ENCODE results near the gene SUGP2.

SUGP2 gene

DNA sequence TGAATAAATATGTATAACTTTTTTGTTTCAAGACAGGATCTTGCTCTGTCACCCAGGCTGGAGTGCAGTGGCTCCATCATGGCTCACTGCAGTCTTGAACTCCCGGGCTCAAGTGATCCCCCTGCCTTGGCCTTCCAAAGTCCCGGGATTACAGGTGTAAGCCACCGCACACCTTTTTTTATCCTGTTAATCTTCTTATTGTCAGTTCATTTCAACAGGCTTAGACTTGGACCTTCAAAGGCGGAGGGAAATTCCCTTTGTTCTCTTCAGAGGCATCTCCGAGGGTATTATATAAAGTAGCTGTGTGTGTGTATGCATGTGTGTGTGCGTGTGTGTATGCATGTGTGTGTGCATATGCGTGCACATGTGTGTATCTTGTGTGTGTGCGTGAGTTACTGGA, 35.0 kb downstream of the SUGP2 start:
- Histone ChIP-seq H3K4me1 (ENCODE audit: control insufficient read depth, insufficient read depth, low read length) (peaks cover 17% of the 10 kb centered on the region), H3K36me3 (ENCODE audit: insufficient read depth, low read length) (peaks cover 80% of the 10 kb centered on the region), H3K9me3 (replicated peaks; ENCODE audit: low read length) (no peaks in the 10 kb centered on the region)

DNA sequence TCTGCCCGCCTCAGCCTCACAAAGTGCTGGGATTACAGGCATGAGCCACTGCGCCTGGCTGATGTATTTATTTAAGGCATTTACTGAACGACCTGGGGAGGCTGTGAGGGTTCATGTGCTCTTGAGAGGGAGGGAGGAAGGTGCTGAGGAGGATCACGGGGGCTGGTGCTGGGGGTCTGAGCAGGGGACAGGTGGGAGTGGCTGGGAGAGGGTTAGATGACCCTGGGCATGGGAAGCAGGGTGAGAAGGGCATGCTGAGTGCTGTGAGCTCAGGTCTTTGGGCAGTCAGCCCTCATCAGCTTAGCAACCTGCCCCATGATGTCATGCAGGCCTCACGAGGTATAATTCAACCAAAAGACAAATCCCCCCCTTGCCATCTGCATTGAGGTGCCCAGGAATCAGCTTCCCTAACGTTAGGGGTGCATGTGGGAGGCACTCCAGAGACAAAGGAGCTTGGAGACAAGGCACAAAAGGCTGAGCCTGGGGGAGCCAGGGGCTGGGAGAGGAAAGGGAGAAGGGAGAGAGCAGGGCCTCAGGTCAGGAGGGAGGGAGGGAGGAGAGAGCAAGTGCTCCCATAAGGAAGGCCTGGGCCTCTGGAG, 36.4 kb downstream of the SUGP2 start:
- Histone ChIP-seq H3K9me3 (replicated peaks; ENCODE audit: low read length) (no peaks in the 10 kb centered on the region), H3K36me3 (ENCODE audit: insufficient read depth, low read length) (peaks cover 81% of the 10 kb centered on the region), H3K9ac (ENCODE audit: low read depth, low read length) (no peak overlapping the region), H3K4me2 (ENCODE audit: low read length) (no peak overlapping the region), H3K27me3 (ENCODE audit: control insufficient read depth, insufficient read depth, low read length) (no peaks in the 10 kb centered on the region), H3K4me1 (ENCODE audit: control insufficient read depth, insufficient read depth, low read length) (peaks cover 17% of the 10 kb centered on the region), H3K4me3 (ENCODE audit: low read length) (no peak overlapping the region)

More for the DNA sequence above, 35.0 kb downstream of the SUGP2 start:
- Histone ChIP-seq H3K4me2 (ENCODE audit: low read length) (no peak overlapping the region), H3K9ac (ENCODE audit: low read depth, low read length) (no peak overlapping the region), H3K27me3 (ENCODE audit: control insufficient read depth, insufficient read depth, low read length) (no peaks in the 10 kb centered on the region), H3K4me3 (ENCODE audit: low read length) (no peak overlapping the region)

DNA sequence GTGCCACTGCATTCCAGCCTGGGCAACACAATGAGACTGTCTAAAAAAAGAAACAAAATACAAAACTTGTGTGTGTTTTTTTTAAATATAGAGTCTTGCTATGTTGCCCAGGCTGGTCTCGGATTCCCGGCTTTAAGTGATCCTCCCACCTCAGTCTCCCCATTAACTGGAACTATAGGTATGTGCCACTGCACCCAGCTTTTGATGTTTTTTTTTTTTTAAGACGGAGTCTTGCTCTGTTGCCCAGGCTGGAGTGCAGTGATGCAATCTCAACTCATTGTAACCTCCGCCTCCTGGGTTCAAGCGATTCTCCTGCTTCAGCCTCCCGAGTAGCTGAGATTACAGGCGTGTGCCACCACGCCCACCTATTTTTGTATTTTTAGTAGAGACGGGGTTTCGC, 37.0 kb downstream of the SUGP2 start:
- Histone ChIP-seq H3K4me3 (ENCODE audit: low read length) (no peak overlapping the region), H3K9me3 (replicated peaks; ENCODE audit: low read length) (no peaks in the 10 kb centered on the region), H3K36me3 (ENCODE audit: insufficient read depth, low read length) (peaks cover 79% of the 10 kb centered on the region), H3K9ac (ENCODE audit: low read depth, low read length) (no peak overlapping the region), H3K27me3 (ENCODE audit: control insufficient read depth, insufficient read depth, low read length) (no peaks in the 10 kb centered on the region), H3K4me1 (ENCODE audit: control insufficient read depth, insufficient read depth, low read length) (peaks cover 17% of the 10 kb centered on the region), H3K4me2 (ENCODE audit: low read length) (no peak overlapping the region)

DNA sequence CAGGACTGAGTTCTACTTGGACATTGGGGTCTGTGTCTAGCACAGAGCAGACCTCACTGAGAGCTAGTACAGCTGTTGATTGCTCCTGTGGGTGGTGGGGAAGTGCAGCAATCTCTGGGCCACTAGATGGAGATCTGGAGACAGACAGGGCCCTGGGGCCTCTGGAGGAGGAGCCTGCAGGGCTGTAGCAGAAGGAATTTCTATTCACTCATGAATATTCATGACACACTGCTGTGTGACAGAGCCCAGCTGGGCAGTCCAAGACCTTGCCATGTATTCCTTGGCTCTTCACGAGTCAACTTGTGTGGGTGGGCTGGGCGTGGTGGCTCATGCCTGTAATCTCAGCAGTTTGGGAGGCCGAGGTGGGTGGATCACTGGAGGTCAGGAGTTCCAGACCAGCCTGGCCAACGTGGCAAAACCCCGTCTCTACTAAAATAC, 37.5 kb downstream of the SUGP2 start:
- Histone ChIP-seq H3K9me3 (replicated peaks; ENCODE audit: low read length) (no peaks in the 10 kb centered on the region), H3K4me1 (ENCODE audit: control insufficient read depth, insufficient read depth, low read length) (peaks cover 17% of the 10 kb centered on the region), H3K36me3 (ENCODE audit: insufficient read depth, low read length) (peaks cover 80% of the 10 kb centered on the region), H3K4me3 (ENCODE audit: low read length) (no peak overlapping the region), H3K4me2 (ENCODE audit: low read length) (no peak overlapping the region), H3K9ac (ENCODE audit: low read depth, low read length) (no peak overlapping the region), H3K27me3 (ENCODE audit: control insufficient read depth, insufficient read depth, low read length) (no peaks in the 10 kb centered on the region)

DNA sequence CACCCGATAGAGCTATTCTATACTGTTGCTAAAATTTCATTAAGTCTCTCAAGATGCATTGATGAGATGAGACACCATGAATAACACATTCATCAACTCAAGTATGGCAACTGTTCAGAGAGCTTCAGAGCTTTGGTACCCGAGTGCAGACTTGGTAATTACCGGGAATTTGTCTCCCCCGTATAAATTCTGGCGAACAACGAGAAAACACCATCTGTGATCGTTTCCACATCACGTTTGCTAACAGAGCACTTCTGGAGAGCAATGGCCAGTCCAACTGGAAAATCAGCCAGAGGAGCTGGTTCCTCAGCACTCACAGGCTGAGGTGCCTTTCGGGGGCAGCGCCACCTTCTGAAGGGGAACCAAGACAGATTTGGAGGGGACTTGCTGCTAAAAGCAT, 40.2 kb downstream of the SUGP2 start:
- peaks cover 9% of the 10 kb centered on the region for H3K4me1 ChIP-seq (ENCODE audit: control insufficient read depth, insufficient read depth, low read length)
- no peaks in the 10 kb centered on the region for H3K9me3 ChIP-seq (replicated peaks; ENCODE audit: low read length)
- H3K9ac ChIP-seq (ENCODE audit: low read depth, low read length) = no peak overlapping the region
- no peak overlapping the region for H3K4me3 ChIP-seq (ENCODE audit: low read length)
- no peaks in the 10 kb centered on the region for H3K27me3 ChIP-seq (ENCODE audit: control insufficient read depth, insufficient read depth, low read length)
- no peak overlapping the region for H3K4me2 ChIP-seq (ENCODE audit: low read length)
- H3K36me3 ChIP-seq (ENCODE audit: insufficient read depth, low read length) = peaks cover 60% of the 10 kb centered on the region

DNA sequence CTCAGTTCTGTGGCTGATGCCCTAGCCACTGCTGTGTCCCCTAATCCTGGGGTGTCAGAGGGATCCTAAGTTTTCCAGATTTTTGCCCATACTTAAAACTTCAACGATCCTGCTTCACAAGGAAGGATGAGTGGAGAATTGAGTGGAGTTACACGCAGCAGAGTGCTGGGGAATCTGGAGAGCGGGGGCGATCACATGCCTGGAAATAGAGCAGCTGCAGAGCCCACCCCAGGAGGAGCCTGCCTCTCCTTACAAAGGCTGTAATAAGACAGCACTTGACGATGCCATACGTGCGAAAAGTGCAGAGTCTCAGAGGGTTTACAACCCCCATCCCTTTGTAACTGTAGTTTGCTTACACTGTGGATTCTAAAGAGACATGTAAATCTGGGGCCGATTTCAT, 40.6 kb downstream of the SUGP2 start:
- Histone ChIP-seq H3K4me2 (ENCODE audit: low read length) (no peak overlapping the region), H3K9me3 (replicated peaks; ENCODE audit: low read length) (no peaks in the 10 kb centered on the region), H3K27me3 (ENCODE audit: control insufficient read depth, insufficient read depth, low read length) (no peaks in the 10 kb centered on the region), H3K9ac (ENCODE audit: low read depth, low read length) (no peak overlapping the region), H3K4me1 (ENCODE audit: control insufficient read depth, insufficient read depth, low read length) (peaks cover 9% of the 10 kb centered on the region), H3K4me3 (ENCODE audit: low read length) (no peak overlapping the region), H3K36me3 (ENCODE audit: insufficient read depth, low read length) (peaks cover 57% of the 10 kb centered on the region)

DNA sequence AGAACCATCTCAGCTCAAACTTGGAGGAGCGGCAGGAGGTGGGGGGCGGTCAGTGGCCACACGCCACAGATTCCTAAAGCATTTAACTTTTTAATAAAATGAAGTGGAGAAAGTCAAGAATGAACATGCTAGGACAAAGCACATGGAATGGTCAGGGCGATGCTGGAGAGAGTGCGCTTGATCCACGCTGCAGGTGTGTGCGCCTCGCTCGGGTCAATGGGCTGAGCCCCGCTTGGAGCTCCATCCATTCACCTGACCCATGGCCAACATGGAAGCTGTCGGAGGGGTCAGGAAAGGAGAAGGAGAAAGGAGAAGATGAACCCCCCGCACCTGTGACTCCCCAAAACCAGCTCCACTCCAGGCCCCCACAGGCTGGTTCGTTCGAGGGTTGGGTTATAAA, 41.8 kb downstream of the SUGP2 start:
- no peak overlapping the region for H3K4me2 ChIP-seq (ENCODE audit: low read length)
- peaks cover 49% of the 10 kb centered on the region for H3K36me3 ChIP-seq (ENCODE audit: insufficient read depth, low read length)

DNA sequence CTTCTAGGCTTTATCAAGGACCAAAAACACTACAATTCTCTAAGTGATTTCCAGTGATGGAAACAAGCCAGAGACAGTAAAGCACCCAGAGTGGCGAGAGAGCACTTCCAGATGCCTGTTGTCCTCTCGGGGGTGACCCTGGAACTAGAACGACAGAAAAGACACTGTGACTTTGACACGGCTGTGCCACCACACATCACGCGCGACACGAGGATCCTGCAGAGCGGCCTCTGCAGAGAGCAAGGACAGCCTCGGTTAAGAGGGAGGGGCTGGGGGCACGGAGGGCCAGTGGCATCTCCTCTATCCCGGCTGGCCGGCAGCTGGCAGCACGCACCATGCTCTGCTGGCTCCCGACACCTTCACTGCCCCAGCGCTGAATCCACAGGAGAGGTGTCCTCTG, 42.3 kb downstream of the SUGP2 start:
- no peak overlapping the region for H3K4me3 ChIP-seq (ENCODE audit: low read length)
- H3K4me2 ChIP-seq (ENCODE audit: low read length) = no peak overlapping the region
- H3K9ac ChIP-seq (ENCODE audit: low read depth, low read length) = no peak overlapping the region
- H3K27me3 ChIP-seq (ENCODE audit: control insufficient read depth, insufficient read depth, low read length) = no peaks in the 10 kb centered on the region
- peaks cover 4% of the 10 kb centered on the region for H3K4me1 ChIP-seq (ENCODE audit: control insufficient read depth, insufficient read depth, low read length)
- H3K9me3 ChIP-seq (replicated peaks; ENCODE audit: low read length) = no peaks in the 10 kb centered on the region
- peaks cover 49% of the 10 kb centered on the region for H3K36me3 ChIP-seq (ENCODE audit: insufficient read depth, low read length)

More for the DNA sequence above, 41.8 kb downstream of the SUGP2 start:
- no peak overlapping the region for H3K9ac ChIP-seq (ENCODE audit: low read depth, low read length)
- no peaks in the 10 kb centered on the region for H3K27me3 ChIP-seq (ENCODE audit: control insufficient read depth, insufficient read depth, low read length)
- H3K4me3 ChIP-seq (ENCODE audit: low read length) = no peak overlapping the region
- peaks cover 8% of the 10 kb centered on the region for H3K4me1 ChIP-seq (ENCODE audit: control insufficient read depth, insufficient read depth, low read length)
- no peaks in the 10 kb centered on the region for H3K9me3 ChIP-seq (replicated peaks; ENCODE audit: low read length)

DNA sequence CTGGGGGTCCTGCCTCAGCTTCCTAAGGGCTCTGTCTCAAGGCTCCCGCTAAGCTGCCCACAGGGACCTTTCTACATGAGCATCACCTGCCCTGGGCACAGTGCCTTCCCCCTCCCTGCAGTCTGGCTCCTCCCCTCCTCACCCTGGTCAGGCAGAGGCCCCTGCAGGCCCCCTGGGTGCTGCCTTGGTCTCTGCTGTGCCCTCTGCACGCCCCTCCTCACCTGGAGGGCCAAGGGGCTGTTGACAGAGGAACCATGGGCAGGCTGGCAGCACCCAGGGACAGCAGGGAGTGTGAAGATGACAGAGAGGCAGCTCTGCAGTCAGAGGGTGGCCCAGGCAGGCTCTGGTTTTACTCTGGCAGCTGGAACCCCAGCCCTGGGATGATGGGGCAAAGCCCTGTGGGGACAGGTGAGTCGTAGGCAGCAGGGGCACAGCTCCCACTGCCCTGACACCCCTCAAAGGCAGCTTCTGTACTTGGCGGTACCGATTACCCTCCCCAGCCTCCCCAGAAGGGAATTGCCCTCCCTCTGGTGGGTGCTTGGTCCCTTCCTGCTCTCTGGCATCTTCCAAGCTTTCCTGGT, 43.1 kb downstream of the SUGP2 start:
- Histone ChIP-seq H3K36me3 (ENCODE audit: insufficient read depth, low read length) (peaks cover 44% of the 10 kb centered on the region), H3K4me2 (ENCODE audit: low read length) (no peak overlapping the region), H3K4me1 (ENCODE audit: control insufficient read depth, insufficient read depth, low read length) (no peaks in the 10 kb centered on the region), H3K9ac (ENCODE audit: low read depth, low read length) (no peak overlapping the region), H3K9me3 (replicated peaks; ENCODE audit: low read length) (no peaks in the 10 kb centered on the region), H3K27me3 (ENCODE audit: control insufficient read depth, insufficient read depth, low read length) (peaks cover 5% of the 10 kb centered on the region), H3K4me3 (ENCODE audit: low read length) (no peak overlapping the region)

DNA sequence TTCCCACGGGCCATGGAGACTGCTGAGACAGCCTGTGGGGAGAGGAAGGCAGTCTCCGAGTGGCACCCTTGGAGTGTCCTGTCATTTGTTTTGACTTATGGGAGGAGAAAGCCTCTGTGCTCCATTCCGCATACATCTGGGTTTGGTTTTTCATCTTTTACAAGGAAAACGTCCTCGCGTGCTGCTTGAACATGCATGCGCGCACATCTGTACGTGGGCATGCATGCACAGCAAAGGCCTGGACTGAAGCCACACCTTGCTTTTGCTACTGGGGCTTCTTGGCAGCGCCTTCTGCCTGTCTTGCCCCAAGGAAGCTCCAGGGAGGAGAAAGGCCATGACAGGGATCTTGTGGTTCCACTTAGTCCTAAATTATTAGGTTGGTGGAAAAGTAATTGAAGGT, 44.0 kb downstream of the SUGP2 start:
- peaks cover 35% of the 10 kb centered on the region for H3K36me3 ChIP-seq (ENCODE audit: insufficient read depth, low read length)
- no peak overlapping the region for H3K4me3 ChIP-seq (ENCODE audit: low read length)
- peaks cover 14% of the 10 kb centered on the region for H3K27me3 ChIP-seq (ENCODE audit: control insufficient read depth, insufficient read depth, low read length)
- no peak overlapping the region for H3K9ac ChIP-seq (ENCODE audit: low read depth, low read length)
- no peaks in the 10 kb centered on the region for H3K9me3 ChIP-seq (replicated peaks; ENCODE audit: low read length)
- H3K4me2 ChIP-seq (ENCODE audit: low read length) = no peak overlapping the region
- no peaks in the 10 kb centered on the region for H3K4me1 ChIP-seq (ENCODE audit: control insufficient read depth, insufficient read depth, low read length)

DNA sequence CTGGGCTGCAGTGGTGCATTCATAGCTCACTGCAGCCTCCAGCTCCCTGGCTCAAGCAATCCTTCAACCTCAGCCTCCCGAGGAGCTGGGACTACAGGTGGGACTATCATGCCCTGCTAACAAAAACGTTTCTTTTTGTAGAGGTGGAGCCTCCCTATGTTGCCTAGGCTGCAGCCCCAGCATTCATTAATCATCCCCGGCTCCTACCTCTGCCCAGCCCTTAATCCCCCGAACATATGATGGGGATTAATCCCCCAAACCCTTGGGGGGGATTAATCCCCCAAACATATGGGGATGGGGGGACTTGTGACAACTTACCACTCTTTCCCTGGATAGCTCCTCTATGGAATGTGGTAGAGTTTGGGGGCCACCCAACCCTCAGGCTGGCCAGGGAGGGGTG, 45.9 kb downstream of the SUGP2 start:
- peaks cover 29% of the 10 kb centered on the region for H3K27me3 ChIP-seq (ENCODE audit: control insufficient read depth, insufficient read depth, low read length)
- peaks cover 16% of the 10 kb centered on the region for H3K36me3 ChIP-seq (ENCODE audit: insufficient read depth, low read length)
- no peaks in the 10 kb centered on the region for H3K4me1 ChIP-seq (ENCODE audit: control insufficient read depth, insufficient read depth, low read length)
- no peak overlapping the region for H3K4me3 ChIP-seq (ENCODE audit: low read length)
- H3K9me3 ChIP-seq (replicated peaks; ENCODE audit: low read length) = no peaks in the 10 kb centered on the region
- H3K4me2 ChIP-seq (ENCODE audit: low read length) = no peak overlapping the region
- no peak overlapping the region for H3K9ac ChIP-seq (ENCODE audit: low read depth, low read length)

DNA sequence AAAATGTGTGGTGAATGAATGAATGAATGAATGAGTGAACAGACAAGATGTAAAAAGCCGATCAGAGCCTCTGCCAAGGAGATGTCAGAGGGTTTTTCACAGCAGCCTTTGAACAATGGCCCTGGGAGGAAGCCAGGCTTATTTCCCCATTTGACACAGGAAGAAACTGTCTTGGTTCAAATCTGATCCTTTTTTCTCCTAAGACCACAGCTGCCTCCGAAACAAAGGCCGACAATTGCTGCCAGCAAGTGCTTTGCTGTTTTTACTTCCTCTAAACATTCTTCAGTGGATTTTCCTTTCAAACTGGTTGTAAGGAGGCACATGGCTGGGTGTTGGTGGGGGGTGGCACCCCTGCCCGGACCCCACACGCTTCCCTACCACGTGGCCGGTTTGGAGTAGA, 48.1 kb downstream of the SUGP2 start:
- Histone ChIP-seq H3K4me2 (ENCODE audit: low read length) (no peak overlapping the region), H3K36me3 (ENCODE audit: insufficient read depth, low read length) (peaks cover under 1% of the 10 kb centered on the region), H3K9ac (ENCODE audit: low read depth, low read length) (no peak overlapping the region), H3K4me1 (ENCODE audit: control insufficient read depth, insufficient read depth, low read length) (no peaks in the 10 kb centered on the region), H3K4me3 (ENCODE audit: low read length) (no peak overlapping the region), H3K27me3 (ENCODE audit: control insufficient read depth, insufficient read depth, low read length) (peaks cover 31% of the 10 kb centered on the region), H3K9me3 (replicated peaks; ENCODE audit: low read length) (no peaks in the 10 kb centered on the region)
